IMR-90 (cell line): ENCODE measurements around the gene TARDBP. TPM values are rescaled to one million over a fixed set of nuclear protein-coding genes. Genes with fewer than 3 reads are reported as not detected.

Experiments
- ATAC-seq: fragments of 200-7000 bp; cut with Tn5 transposase; 2 replicates; pipeline ENCODE4 v1.9.1; 2020; ENCODE audit warnings: low read depth, mild to moderate bottlenecking, moderate library complexity
- BruUV-seq: library from RNA; stranded (reverse); fragments of 400-500 nt; replicated peaks from 2 replicates; lab custom pipeline; 2021; lab: Mats Ljungman, UMichigan
- CTCF ChIA-PET: fragments of 300-600 bp; formaldehyde crosslinking; extraction: SDS; loops from one replicate; lab custom pipeline; 2021; ENCODE audit warnings: antibody characterized with exemption; lab: Yijun Ruan, JAX
- POLR2A ChIA-PET: fragments of 300-600 bp; sonication (Branson Sonifier 250); formaldehyde crosslinking; loops from one replicate; lab custom pipeline; 2022; ENCODE audit warnings: antibody characterized with exemption; ENCODE audit not compliant: unreplicated experiment; lab: Charles Lee
- DNase-seq: peaks from one replicate; pipeline ENCODE4 v3.0.0; 2013
- H2AFZ ChIP-seq: replicated peaks from 2 replicates; pipeline ENCODE3; 2013; ENCODE audit warnings: low read length, mild to moderate bottlenecking; ENCODE audit not compliant: poor library complexity
- H2AK5ac ChIP-seq: 2 replicates; pipeline ENCODE4 v1.6.1; 2013; ENCODE audit warnings: low read depth, low read length, inconsistent platforms
- H2AK9ac ChIP-seq: replicated peaks from 2 replicates; pipeline ENCODE3; 2013; ENCODE audit warnings: mild to moderate bottlenecking, low read depth, low read length, moderate library complexity; ENCODE audit not compliant: poor library complexity
- H2BK120ac ChIP-seq: 2 replicates; pipeline ENCODE4 v1.6.1; 2013; ENCODE audit warnings: low read depth, low read length, inconsistent platforms
- H2BK15ac ChIP-seq: 3 replicates; pipeline ENCODE4 v1.6.1; 2013; ENCODE audit warnings: low read depth, low read length, inconsistent platforms
- H2BK20ac ChIP-seq: 2 replicates; pipeline ENCODE4 v1.6.1; 2013; ENCODE audit warnings: low read depth, mild to moderate bottlenecking, inconsistent platforms, low read length, moderate library complexity
- H2BK5ac ChIP-seq: 2 replicates; pipeline ENCODE4 v1.6.1; 2013; ENCODE audit warnings: mild to moderate bottlenecking, low read depth, low read length, inconsistent platforms; ENCODE audit not compliant: poor library complexity, severe bottlenecking
- H3K14ac ChIP-seq: replicated peaks from 2 replicates; pipeline ENCODE4 v1.6.1; 2013; ENCODE audit warnings: low read depth, low read length, inconsistent platforms
- H3K18ac ChIP-seq: 2 replicates; pipeline ENCODE4 v1.6.1; 2013; ENCODE audit warnings: low read depth, low read length, control low read depth
- H3K23ac ChIP-seq: 2 replicates; pipeline ENCODE4 v1.6.1; 2013; ENCODE audit warnings: low read depth, low read length, inconsistent platforms
- H3K27ac ChIP-seq: 2 replicates; pipeline ENCODE4 v1.5.1; 2013; ENCODE audit warnings: mild to moderate bottlenecking, control low read depth, low read length; ENCODE audit not compliant: insufficient read depth
- H3K27me3 ChIP-seq: 2 replicates; pipeline ENCODE4 v1.6.1; 2013; ENCODE audit warnings: low read length; ENCODE audit not compliant: control insufficient read depth, insufficient read depth
- H3K36me3 ChIP-seq: 2 replicates; pipeline ENCODE4 v1.6.1; 2013; ENCODE audit warnings: low read length, mixed read lengths; ENCODE audit not compliant: control insufficient read depth, insufficient read depth
- H3K4ac ChIP-seq: 2 replicates; pipeline ENCODE4 v1.6.1; 2013; ENCODE audit warnings: low read depth, low read length, inconsistent platforms
- H3K4me1 ChIP-seq: 2 replicates; pipeline ENCODE4 v1.6.1; 2013; ENCODE audit warnings: low read length, mixed read lengths; ENCODE audit not compliant: control insufficient read depth, insufficient read depth
- H3K4me2 ChIP-seq: 2 replicates; pipeline ENCODE4 v1.6.1; 2013; ENCODE audit warnings: low read depth, mild to moderate bottlenecking, control low read depth, low read length, moderate library complexity
- H3K4me3 ChIP-seq: 2 replicates; pipeline ENCODE4 v1.5.1; 2013; ENCODE audit warnings: low read depth, mild to moderate bottlenecking, control low read depth, low read length, moderate library complexity; ENCODE audit not compliant: insufficient read depth
- H3K56ac ChIP-seq: 2 replicates; pipeline ENCODE4 v1.6.1; 2013; ENCODE audit warnings: low read length, inconsistent platforms; ENCODE audit not compliant: insufficient read depth; ENCODE audit errors: extremely low read depth
- H3K79me1 ChIP-seq, 2 experiments: 2 replicates each; pipeline ENCODE4 v1.6.1; 2013; ENCODE audit warnings: low read length in 2 of 2, inconsistent platforms in 1 of 2, low read depth in 1 of 2
- H3K9ac ChIP-seq: 2 replicates; pipeline ENCODE4 v1.6.1; 2013; ENCODE audit warnings: low read depth, low read length, control low read depth
- H3K9me1 ChIP-seq: 2 replicates; pipeline ENCODE4 v1.6.1; 2013; ENCODE audit warnings: low read length, inconsistent platforms; ENCODE audit not compliant: insufficient read depth
- H3K9me3 ChIP-seq: 2 replicates; pipeline ENCODE4 v1.6.1; 2013; ENCODE audit warnings: low read length; ENCODE audit not compliant: control insufficient read depth, insufficient read depth
- H4K20me1 ChIP-seq: 2 replicates; pipeline ENCODE4 v1.6.1; 2013; ENCODE audit warnings: low read length, inconsistent platforms; ENCODE audit not compliant: insufficient read depth
- H4K5ac ChIP-seq: 2 replicates; pipeline ENCODE4 v1.6.1; 2013; ENCODE audit warnings: mild to moderate bottlenecking, low read depth, low read length, control low read depth
- H4K8ac ChIP-seq, 2 experiments: 2 replicates each; pipeline ENCODE4 v1.6.1; 2013; ENCODE audit warnings: low read depth in 2 of 2, low read length in 2 of 2, control low read depth in 1 of 2, inconsistent platforms in 1 of 2
- H4K91ac ChIP-seq: 2 replicates; pipeline ENCODE4 v1.6.1; 2013; ENCODE audit warnings: low read depth, low read length, inconsistent platforms; ENCODE audit not compliant: insufficient read depth
- BHLHE40 ChIP-seq: fragments of 150-350 bp; IDR thresholded peaks from 2 replicates; pipeline ENCODE4 v1.6.1; 2016; ENCODE audit warnings: mild to moderate bottlenecking, low read depth, low read length
- CEBPB ChIP-seq: IDR thresholded peaks from 2 replicates; pipeline ENCODE4 v1.6.1; 2012; ENCODE audit warnings: low read depth, low read length, improper control_type of control experiment
- CHD1 ChIP-seq: IDR thresholded peaks from 2 replicates; pipeline ENCODE4 v1.6.1; 2012; ENCODE audit warnings: low read depth, low read length, improper control_type of control experiment
- CTCF ChIP-seq: conservative IDR thresholded peaks from 2 replicates; pipeline ENCODE4 v1.5.1; 2012; ENCODE audit warnings: mild to moderate bottlenecking, low read depth, low read length, improper control_type of control experiment
- ELK1 ChIP-seq: fragments of 150-350 bp; IDR thresholded peaks from 2 replicates; pipeline ENCODE4 v1.6.1; 2016; ENCODE audit warnings: low read depth, mild to moderate bottlenecking, low read length, moderate library complexity, borderline replicate concordance
- FOS ChIP-seq: fragments of 150-350 bp; IDR thresholded peaks from 2 replicates; pipeline ENCODE4 v1.6.1; 2016; ENCODE audit warnings: low read depth, low read length
- MAFK ChIP-seq: IDR thresholded peaks from 2 replicates; pipeline ENCODE4 v1.6.1; 2012; ENCODE audit warnings: low read depth, low read length, improper control_type of control experiment
- MAZ ChIP-seq: IDR thresholded peaks from 2 replicates; pipeline ENCODE4 v1.6.1; 2012; ENCODE audit warnings: low read depth, mild to moderate bottlenecking, low read length, improper control_type of control experiment, moderate library complexity, borderline replicate concordance
- MXI1 ChIP-seq: IDR thresholded peaks from 2 replicates; pipeline ENCODE4 v1.6.1; 2012; ENCODE audit warnings: low read depth, mild to moderate bottlenecking, low read length, moderate library complexity, borderline replicate concordance
- NFE2L2 ChIP-seq: fragments of 150-350 bp; IDR thresholded peaks from 2 replicates; pipeline ENCODE4 v1.6.1; 2016; ENCODE audit warnings: low read depth, mild to moderate bottlenecking, low read length
- POLR2A ChIP-seq: IDR thresholded peaks from 2 replicates; pipeline ENCODE4 v1.6.1; 2012; ENCODE audit warnings: mild to moderate bottlenecking, low read depth, low read length
- RAD21 ChIP-seq: IDR thresholded peaks from 2 replicates; pipeline ENCODE4 v1.6.1; 2012; ENCODE audit warnings: low read length, improper control_type of control experiment
- RCOR1 ChIP-seq: IDR thresholded peaks from 2 replicates; pipeline ENCODE4 v1.6.1; 2012; ENCODE audit warnings: mild to moderate bottlenecking, low read length, improper control_type of control experiment; ENCODE audit not compliant: insufficient replicate concordance
- RFX5 ChIP-seq: IDR thresholded peaks from 2 replicates; pipeline ENCODE4 v1.8.0; 2012; ENCODE audit warnings: low read depth, mild to moderate bottlenecking, low read length, moderate library complexity
- SMC3 ChIP-seq: fragments of 150-350 bp; IDR thresholded peaks from 2 replicates; pipeline ENCODE4 v1.6.1; 2016; ENCODE audit warnings: low read depth, mild to moderate bottlenecking, antibody characterized with exemption, low read length, moderate library complexity
- USF2 ChIP-seq: fragments of 150-350 bp; IDR thresholded peaks from 2 replicates; pipeline ENCODE4 v1.6.1; 2017; ENCODE audit warnings: mild to moderate bottlenecking, antibody characterized with exemption, low read length, low read depth
- WGBS, 2 experiments: methylation state at CpG; one replicate each; pipeline versions ENCODE4 v1.1.5 to v1.1.7; 2013; ENCODE audit warnings: missing lambda C conversion rate in 2 of 2; ENCODE audit not compliant: insufficient read length in 1 of 2; ENCODE audit errors: extremely low coverage in 2 of 2; 5-methylcytosine and 5-hydroxymethylcytosine counted together
- dilution Hi-C: fragments of 300-500 bp; cut with HindIII; formaldehyde crosslinking; loops from one replicate; pipeline ENCODE4 v1.14.3; 2018; ENCODE audit warnings: low sequenced_read_pairs; ENCODE audit not compliant: unreplicated experiment
- in situ Hi-C: fragments of 300-500 bp; cut with MboI; formaldehyde crosslinking; loops from 3 replicates; pipeline ENCODE4 v1.14.3; 2019; ENCODE audit warnings: low sequenced_read_pairs, inconsistent platforms, mixed read lengths
- intact Hi-C: fragments of 100-400 bp; cut with micrococcal nuclease; formaldehyde crosslinking; loops from 2 replicates; pipeline ENCODE4 v1.10.0; 2022
- polyA plus RNA-seq, 3 experiments: library from polyadenylated mRNA; depleted of rRNA; stranded (reverse); fragments of >200 nt; gene quantifications; 2 replicates each; pipeline ENCODE4 v1.2.3, GENCODE V29; 2012; ENCODE audit warnings: low replicate concordance in 1 of 3
- total RNA-seq: library from RNA; depleted of rRNA; stranded (reverse); fragments of >200 nt; gene quantifications from 2 replicates; pipeline ENCODE4 v1.2.3, GENCODE V29; 2012

The TARDBP gene
- total and polyA plus RNA-seq, 2 of the 4 experiments (the other 2 are of a cell fraction): 36.7 to 161 TPM

- dilution Hi-C loops (no loop called here), intact Hi-C loops (no loop called here), in situ Hi-C loops (no loop called here)
- Histone ChIP-seq H4K5ac (no peak overlapping the region), H2AK9ac (no peak overlapping the region), H3K27ac (no peak overlapping the region), H4K8ac (no peak overlapping the region), H3K9me3 (no peaks in the 10 kb centered on the region), H3K14ac (no peak overlapping the region), H3K79me1 (no peaks in the 10 kb centered on the region), H3K36me3 (no peaks in the 10 kb centered on the region), H4K20me1 (no peaks in the 10 kb centered on the region), H3K4ac (no peak overlapping the region), H4K91ac (no peak overlapping the region), H2AK5ac (no peak overlapping the region), H2BK15ac (no peak overlapping the region), H3K23ac (no peak overlapping the region), H3K9me1 (no peaks in the 10 kb centered on the region), H2AFZ (no peak overlapping the region), H3K4me3 (no peak overlapping the region), H3K4me1 (no peaks in the 10 kb centered on the region), H2BK120ac (no peak overlapping the region), H3K4me2 (no peak overlapping the region), H2BK5ac (no peak overlapping the region), H3K18ac (no peak overlapping the region), H3K27me3 (peaks cover 4% of the 10 kb centered on the region), H2BK20ac (no peak overlapping the region), H3K56ac (no peak overlapping the region), H3K9ac (no peak overlapping the region)
- DNase-seq (no peak), ATAC-seq (no peak)
- POLR2A ChIA-PET: no interaction called here
- 52% methylated on average over 3 of the region's 3 CpGs; no CpG with 5 or more reads in 1 of the 2 experiments for WGBS, 2 experiments
- no TSS peak for BruUV-seq
- no peak for TF ChIP-seq CHD1
- no peak for TF ChIP-seq CEBPB
- TF ChIP-seq NFE2L2: no peak
- TF ChIP-seq BHLHE40: no peak
- TF ChIP-seq RFX5: no peak
- no peak for TF ChIP-seq RCOR1
- TF ChIP-seq ELK1: no peak
- no peak for TF ChIP-seq MAZ
- TF ChIP-seq POLR2A: no peak
- no peak for TF ChIP-seq CTCF
- TF ChIP-seq MXI1: no peak
- TF ChIP-seq USF2: no peak
- TF ChIP-seq MAFK: no peak
- TF ChIP-seq SMC3: no peak
- no peak for TF ChIP-seq FOS
- no peak for TF ChIP-seq RAD21
- CTCF ChIA-PET: no interaction called here
Measured at GRCh38 chr1:10996100-10996499, 16.4 kb upstream of the TARDBP start.
